IPS-18a (cell line): ENCODE measurements around the gene SMIM3.
"Not testable (repeated sequence)": the region's sequence is repeated elsewhere in the genome, so short reads cannot be mapped to it uniquely, and the experiment has no call there.

Source experiments
- H3K27ac ChIP-seq: one replicate; pipeline ENCODE4 v1.5.1; 2013; ENCODE audit warnings: low read length
- H3K27me3 ChIP-seq: one replicate; pipeline ENCODE4 v1.6.1; 2013; ENCODE audit warnings: mild to moderate bottlenecking, low read length; ENCODE audit not compliant: control insufficient read depth, insufficient read depth
- H3K36me3 ChIP-seq: one replicate; pipeline ENCODE4 v1.6.1; 2013; ENCODE audit warnings: low read depth, low read length; ENCODE audit not compliant: control insufficient read depth
- H3K4me1 ChIP-seq: one replicate; pipeline ENCODE4 v1.6.1; 2013; ENCODE audit warnings: low read depth, low read length; ENCODE audit not compliant: control insufficient read depth
- H3K4me3 ChIP-seq: one replicate; pipeline ENCODE4 v1.5.1; 2013; ENCODE audit warnings: low read length
- H3K9ac ChIP-seq: one replicate; pipeline ENCODE4 v1.6.1; 2013; ENCODE audit warnings: mild to moderate bottlenecking, low read length, moderate library complexity
- H3K9me3 ChIP-seq: one replicate; pipeline ENCODE4 v1.6.1; 2013; ENCODE audit warnings: low read depth, low read length; ENCODE audit not compliant: control insufficient read depth

The SMIM3 gene, protein sequence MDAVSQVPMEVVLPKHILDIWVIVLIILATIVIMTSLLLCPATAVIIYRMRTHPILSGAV

DNA sequence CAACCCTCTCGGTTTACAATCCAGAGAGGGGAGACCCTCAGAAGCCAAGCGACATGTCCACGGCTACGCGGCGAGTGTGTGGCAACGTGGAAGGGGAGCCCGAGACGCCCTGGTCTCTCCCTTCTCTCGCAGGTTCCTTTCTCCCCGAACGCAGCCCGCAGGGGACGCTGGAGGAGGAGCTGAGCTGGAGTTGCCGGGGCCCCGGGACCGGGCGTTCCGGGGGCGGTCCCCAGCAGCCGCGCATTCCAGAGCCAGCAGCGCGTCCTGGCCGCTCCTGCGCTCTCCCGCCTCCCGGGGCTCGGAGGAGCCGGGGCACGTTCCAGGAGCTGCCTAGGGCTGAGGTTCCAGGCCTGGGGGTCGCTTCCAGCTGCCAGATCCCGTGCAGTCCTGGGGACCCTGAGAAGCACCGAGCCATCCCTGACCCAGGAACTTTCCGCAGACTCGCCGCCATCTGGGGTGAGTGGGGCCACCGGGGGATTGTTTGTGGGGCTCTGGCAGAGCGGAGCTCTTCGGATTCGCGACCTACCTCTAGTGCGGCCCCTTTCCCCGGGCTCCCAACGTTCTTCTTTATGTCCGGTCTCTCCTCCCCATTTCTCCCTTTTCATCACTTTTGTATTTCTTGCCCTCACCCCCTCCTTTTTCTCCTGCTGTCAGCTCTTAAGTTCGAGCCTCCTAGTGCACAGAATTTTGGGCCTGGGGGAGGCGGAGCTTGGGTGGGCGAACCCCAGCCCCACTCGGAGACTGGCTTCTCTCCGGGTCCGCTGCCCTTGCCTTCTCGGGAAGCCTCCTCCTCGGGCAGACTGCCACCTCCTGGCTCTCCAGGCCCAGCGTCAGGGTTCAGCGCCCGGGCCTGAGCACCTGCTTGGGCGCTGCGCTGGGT, at the start of gene SMIM3:
Gene SMIM3 (plus strand): TSS at position 241 of the 880 bp plus-strand sequence. CDS start 16,684 bp downstream, outside the sequence.
- Histone ChIP-seq H3K4me1 (peaks cover 15% of the 10 kb centered on the region), H3K36me3 (no peaks in the 10 kb centered on the region), H3K4me3 (peak within 1 kb of the TSS; percentile 91), H3K27ac (no peak within 1 kb of the TSS), H3K9me3 (no peaks in the 10 kb centered on the region), H3K27me3 (peaks cover 20% of the 10 kb centered on the region), H3K9ac (peak within 1 kb of the TSS; percentile 60)

DNA sequence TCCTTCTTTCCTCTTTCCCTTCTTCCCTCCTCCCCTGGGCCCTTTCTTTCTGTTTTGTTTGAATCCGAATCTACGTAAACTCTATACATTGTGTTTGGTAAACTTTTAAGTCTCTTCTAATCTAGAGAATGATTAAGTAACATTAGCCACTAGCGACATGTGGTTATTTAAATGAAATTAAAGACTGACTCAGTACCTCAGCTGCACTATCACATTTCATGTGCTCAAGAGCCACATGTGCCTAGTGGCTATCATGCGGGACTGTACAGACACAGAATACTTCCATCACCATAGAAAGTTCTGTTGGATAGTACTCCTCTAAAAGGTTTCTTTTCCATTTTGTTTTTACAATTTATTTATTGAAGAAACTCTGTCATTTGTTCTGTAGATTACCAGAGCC, 48.7 kb upstream of the SMIM3 start:
- Histone ChIP-seq H3K4me3 (no peak overlapping the region), H3K36me3 (peaks cover 56% of the 10 kb centered on the region), H3K9ac (no peak overlapping the region), H3K27ac (no peak overlapping the region), H3K4me1 (no peaks in the 10 kb centered on the region), H3K27me3 (no peaks in the 10 kb centered on the region), H3K9me3 (no peaks in the 10 kb centered on the region)

DNA sequence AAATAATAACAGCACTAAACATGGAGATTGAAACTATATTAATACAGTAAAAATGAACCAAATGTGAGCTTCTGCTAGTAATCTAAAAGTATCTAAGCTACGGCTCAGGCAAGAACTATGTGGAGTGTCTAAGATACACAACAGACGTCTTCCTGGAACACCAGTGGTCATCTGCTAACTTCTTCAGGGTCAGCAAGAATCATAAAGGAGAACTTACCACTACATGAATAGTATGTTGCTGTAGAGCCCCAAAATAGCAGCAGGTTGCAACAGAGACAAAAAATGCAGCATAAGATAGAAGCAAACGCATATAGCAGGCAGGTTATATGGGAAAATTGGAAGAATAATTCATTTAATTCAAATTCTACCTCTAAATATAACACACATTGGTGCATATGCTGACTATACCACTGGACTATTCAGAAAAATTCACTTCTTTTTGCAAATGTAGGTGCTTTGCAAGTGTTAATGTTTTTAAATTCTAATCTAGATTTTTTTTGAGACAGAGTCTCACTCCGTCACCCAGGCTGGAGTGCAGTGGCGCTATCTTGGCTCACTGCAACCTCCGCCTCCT, 46.8 kb upstream of the SMIM3 start:
- no peaks in the 10 kb centered on the region for H3K27me3 ChIP-seq
- no peaks in the 10 kb centered on the region for H3K4me1 ChIP-seq
- H3K36me3 ChIP-seq, result peaks cover 54% of the 10 kb centered on the region
- no peak overlapping the region for H3K4me3 ChIP-seq
- H3K9me3 ChIP-seq, result peaks cover 5% of the 10 kb centered on the region
- no peak overlapping the region for H3K9ac ChIP-seq
- no peak overlapping the region for H3K27ac ChIP-seq

DNA sequence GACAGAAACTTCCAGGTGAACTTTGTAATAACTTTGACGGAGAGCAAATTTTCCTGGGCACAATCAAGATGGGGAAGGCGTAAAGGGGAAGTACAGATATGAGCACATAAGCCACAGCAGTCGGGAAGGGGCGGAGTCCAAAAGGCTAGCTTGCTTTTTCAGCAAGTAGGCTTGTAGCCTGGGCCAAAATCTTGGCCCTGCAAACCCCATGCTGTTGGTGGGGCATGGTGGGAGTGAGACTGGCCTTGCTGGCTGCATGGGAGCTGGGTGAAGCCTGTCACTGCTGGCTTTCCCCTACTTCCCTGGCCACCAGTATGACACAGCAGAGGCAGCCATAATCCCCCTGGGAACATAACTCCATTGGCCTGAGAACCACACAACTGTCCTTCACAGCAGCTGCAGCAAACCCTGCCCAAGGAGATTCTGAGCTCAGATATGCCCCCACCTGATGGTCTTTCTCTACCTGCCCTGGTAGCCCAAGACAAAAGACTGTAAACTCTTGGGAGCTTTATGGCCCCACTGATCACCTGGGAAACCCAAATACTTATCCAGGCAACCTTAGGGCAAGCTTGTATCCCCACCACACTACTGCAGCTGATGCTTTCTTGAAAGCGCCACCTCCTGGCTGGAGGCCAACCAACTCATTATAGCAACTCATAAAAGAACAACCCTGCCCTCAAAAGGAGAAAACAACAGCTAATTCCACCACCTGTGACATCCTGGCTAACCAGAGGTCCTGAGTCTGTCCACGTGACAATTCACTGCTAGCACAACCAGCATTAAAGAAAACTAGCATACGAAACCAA, 43.8 kb upstream of the SMIM3 start:
- H3K27ac ChIP-seq, result no peak overlapping the region
- no peak overlapping the region for H3K4me3 ChIP-seq
- H3K27me3 ChIP-seq, result no peaks in the 10 kb centered on the region
- H3K9me3 ChIP-seq, result peaks cover 5% of the 10 kb centered on the region
- H3K4me1 ChIP-seq, result peaks cover 14% of the 10 kb centered on the region
- H3K36me3 ChIP-seq, result peaks cover 33% of the 10 kb centered on the region
- no peak overlapping the region for H3K9ac ChIP-seq

DNA sequence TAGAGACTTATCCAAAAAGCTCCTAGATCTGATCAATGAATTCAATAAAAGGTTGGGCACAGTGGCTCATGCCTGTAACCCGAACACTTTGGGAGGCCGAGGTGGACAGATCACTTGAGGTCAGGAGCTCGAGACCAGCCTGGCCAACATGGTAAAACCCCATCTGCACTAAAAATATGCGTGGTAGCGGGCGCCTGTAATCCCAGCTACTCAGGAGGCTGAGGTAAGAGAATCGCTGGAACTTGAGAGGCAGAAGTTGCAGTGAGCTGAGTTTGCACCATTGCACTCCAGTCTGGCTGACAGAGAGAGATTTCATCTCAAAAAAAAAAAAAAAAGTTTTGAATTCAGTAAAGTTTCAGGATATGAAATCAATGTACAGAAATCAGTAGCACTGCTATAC, 39.7 kb upstream of the SMIM3 start:
- no peak overlapping the region for H3K9ac ChIP-seq
- peaks cover 5% of the 10 kb centered on the region for H3K9me3 ChIP-seq
- H3K27ac ChIP-seq, result no peak overlapping the region
- peaks cover 14% of the 10 kb centered on the region for H3K4me1 ChIP-seq
- H3K36me3 ChIP-seq, result peaks cover 12% of the 10 kb centered on the region
- H3K27me3 ChIP-seq, result no peaks in the 10 kb centered on the region
- no peak overlapping the region for H3K4me3 ChIP-seq

DNA sequence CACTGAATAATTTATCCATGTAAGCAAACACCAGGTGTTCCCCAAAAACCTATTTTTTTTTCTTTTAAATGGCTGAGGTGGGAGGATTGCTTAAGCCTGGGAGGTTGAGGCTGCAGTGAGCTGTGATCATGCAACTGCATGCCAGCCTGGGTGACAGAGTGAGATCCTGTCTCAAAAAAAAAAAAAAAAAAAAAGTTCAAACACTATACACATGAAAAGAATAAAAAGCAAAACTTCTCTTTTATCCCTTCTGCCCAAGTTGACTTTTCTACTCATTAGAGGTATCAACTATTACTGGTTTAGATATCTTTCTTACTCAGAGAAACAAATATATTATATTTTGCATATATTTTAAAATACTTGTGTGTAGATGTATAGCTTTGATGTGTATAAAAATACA, 37.6 kb upstream of the SMIM3 start:
- Histone ChIP-seq H3K4me3 (no peak overlapping the region), H3K36me3 (peaks cover 12% of the 10 kb centered on the region), H3K27me3 (no peaks in the 10 kb centered on the region), H3K27ac (no peak overlapping the region), H3K4me1 (peaks cover 14% of the 10 kb centered on the region), H3K9me3 (peaks cover 5% of the 10 kb centered on the region), H3K9ac (no peak overlapping the region)

DNA sequence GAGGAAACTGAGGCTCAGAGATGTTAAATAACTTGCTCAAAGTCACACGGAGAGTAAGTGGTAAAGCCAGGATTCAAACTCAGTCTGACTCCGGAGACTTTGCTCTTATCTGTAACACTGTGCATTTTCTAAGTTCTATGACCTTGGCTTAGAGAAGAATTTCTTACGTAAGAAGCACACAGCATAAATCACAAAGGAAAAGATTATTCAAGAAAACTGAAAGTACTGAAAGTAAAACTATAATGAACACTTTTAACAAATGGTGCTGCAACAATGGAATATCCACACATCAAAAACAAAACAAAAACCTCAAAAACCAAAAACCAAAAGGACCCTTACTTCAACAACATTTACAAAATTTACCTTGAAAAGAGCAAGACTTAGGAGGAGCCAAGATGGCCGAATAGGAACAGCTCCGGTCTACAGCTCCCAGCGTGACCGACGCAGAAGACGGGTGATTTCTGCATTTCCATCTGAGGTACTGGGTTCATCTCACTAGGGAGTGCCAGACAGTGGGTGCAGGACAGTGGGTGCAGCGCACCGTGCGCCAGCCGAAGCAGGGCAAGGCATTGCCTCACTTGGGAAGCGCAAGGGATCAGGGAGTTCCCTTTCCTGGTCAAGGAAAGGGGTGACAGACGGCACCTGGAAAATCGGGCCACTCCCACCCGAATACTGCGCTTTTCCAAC, 36.0 kb upstream of the SMIM3 start:
- H3K36me3 ChIP-seq, result peaks cover 12% of the 10 kb centered on the region
- H3K9ac ChIP-seq, H3K27ac ChIP-seq, H3K27me3 ChIP-seq, H3K4me1 ChIP-seq, H3K4me3 ChIP-seq, H3K9me3 ChIP-seq: not testable (repeated sequence)

DNA sequence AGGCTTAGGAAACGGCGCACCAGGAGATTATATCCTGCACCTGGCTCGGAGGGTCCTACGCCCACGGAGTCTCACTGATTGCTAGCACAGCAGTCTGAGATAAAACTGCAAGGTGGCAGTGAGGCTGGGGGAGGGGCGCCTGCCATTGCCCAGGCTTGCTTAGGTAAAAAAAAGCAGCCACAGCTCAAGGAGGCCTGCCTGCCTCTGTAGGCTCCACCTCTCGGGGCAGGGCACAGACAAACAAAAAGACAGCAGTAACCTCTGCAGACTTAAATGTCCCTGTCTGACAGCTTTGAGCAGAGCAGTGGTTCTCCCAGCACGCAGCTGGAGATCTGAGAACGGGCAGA, 35.4 kb upstream of the SMIM3 start:
- H3K9ac ChIP-seq, result not testable (repeated sequence)

DNA sequence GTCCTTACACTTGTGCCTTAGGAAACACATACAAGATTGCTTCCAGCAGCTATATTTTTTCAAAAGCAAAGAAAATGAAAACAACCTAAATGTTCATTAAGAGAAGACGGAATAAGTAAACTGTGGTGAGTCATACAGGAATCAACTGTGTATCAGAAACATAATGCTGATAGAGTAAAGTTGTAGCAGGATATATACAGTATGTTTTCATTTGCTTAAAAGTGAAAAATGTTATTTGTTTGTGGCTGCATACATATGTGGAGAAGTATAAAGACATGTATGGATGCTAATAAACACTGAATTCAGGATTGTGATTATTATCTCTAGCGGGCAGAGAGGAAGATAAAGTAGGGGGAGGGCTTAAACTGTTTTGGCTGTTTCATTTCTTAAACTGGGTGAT, 28.1 kb upstream of the SMIM3 start:
- Histone ChIP-seq H3K9ac (no peak overlapping the region), H3K27ac (no peak overlapping the region), H3K4me3 (no peak overlapping the region), H3K36me3 (peaks cover 46% of the 10 kb centered on the region), H3K27me3 (no peaks in the 10 kb centered on the region), H3K9me3 (no peaks in the 10 kb centered on the region), H3K4me1 (no peaks in the 10 kb centered on the region)

More for the DNA sequence above, 35.4 kb upstream of the SMIM3 start:
- not testable (repeated sequence) for H3K27ac ChIP-seq, H3K4me1 ChIP-seq, H3K9me3 ChIP-seq, H3K4me3 ChIP-seq, H3K27me3 ChIP-seq
- peaks cover 12% of the 10 kb centered on the region for H3K36me3 ChIP-seq

DNA sequence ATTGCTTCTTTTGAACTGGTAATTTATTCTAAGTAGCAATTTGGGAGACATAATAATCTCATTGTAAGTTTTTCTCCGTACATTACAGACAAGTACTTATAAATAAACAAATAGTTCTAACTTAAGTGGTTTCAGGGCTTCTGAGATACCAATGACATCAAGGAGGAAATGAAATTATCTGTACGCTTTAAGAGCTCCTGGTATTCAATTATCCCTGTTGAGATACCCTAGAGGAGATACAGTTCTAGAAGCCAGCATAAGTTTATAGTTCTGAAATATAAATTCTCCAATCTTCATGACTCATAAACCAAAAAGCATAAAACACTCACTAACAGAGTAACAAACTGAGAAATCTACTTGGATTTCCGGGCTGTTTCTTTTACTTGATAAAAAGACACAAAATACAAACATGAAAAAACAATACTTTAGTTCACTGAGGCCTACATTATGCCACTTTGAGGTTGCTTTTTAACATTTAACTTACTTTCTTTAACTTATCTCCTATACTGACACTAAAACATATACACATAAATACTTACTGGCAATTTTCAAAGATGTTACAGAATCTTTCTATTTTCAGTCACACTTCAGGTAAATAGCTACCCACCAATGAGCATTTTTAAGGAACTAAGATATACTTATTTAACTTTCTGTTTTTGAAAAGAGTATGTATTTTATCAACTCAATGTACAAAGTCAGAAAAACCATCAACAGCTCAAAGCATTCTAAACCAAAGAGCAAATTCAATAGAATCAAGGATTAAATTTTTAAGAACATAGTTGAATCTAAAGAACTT, 27.3 kb upstream of the SMIM3 start:
- H3K4me3 ChIP-seq, result no peak overlapping the region

More for the DNA sequence above, 27.3 kb upstream of the SMIM3 start:
- H3K27me3 ChIP-seq, result no peaks in the 10 kb centered on the region
- peaks cover 50% of the 10 kb centered on the region for H3K36me3 ChIP-seq
- no peak overlapping the region for H3K27ac ChIP-seq
- no peaks in the 10 kb centered on the region for H3K4me1 ChIP-seq
- no peaks in the 10 kb centered on the region for H3K9me3 ChIP-seq
- no peak overlapping the region for H3K9ac ChIP-seq
